K562 (cell line): Measurements from ENCODE around the gene FARP2. TPM values are rescaled to one million over a fixed set of nuclear protein-coding genes. Genes with fewer than 3 reads are reported as not detected.

Experiments used
- ATAC-seq: fragments of 200-7000 bp; cut with Tn5 transposase; 3 replicates; pipeline ENCODE4 v1.9.1; 2020; ENCODE audit warnings: moderate library complexity
- BruUV-seq: library from RNA; stranded (reverse); fragments of 400-500 nt; replicated peaks from 2 replicates; lab custom pipeline; 2021; lab: Mats Ljungman, UMichigan
- CTCF ChIA-PET: fragments of 300-600 bp; formaldehyde crosslinking; extraction: SDS; loops from one replicate; lab custom pipeline; 2021; ENCODE audit warnings: low intra/inter-chr PET ratio; lab: Yijun Ruan, JAX
- POLR2A ChIA-PET: fragments of 300-600, 350-650 bp; sonication (Branson Sonifier 250); formaldehyde crosslinking; extraction: SDS; loops from one replicate; lab custom pipeline; 2021; ENCODE audit warnings: antibody characterized with exemption, inconsistent platforms; lab: Yijun Ruan, JAX
- DNase-seq, 4 experiments: peaks; one replicate each; pipeline versions ENCODE4 v3.0.0 to v3.0.0-alpha.2; 2011 to 2018; ENCODE audit warnings: low spot score in 3 of 4, mixed read lengths in 3 of 4; ENCODE audit errors: extremely low read depth in 1 of 4
- FAIRE-seq: peaks from 2 replicates; lab custom pipeline; 2011; peaks lifted over from hg19 to GRCh38; lab: Jason Lieb, UNC
- H2AFZ ChIP-seq: 2 replicates; pipeline ENCODE4 v1.6.0; 2011; ENCODE audit warnings: low read depth, low read length, control low read depth, inconsistent platforms
- H3K27ac ChIP-seq: fragments of 200-600 bp; 3 replicates; pipeline ENCODE4 v1.8.0; 2011; ENCODE audit warnings: low read depth, mild to moderate bottlenecking, control low read depth, inconsistent platforms, low read length, moderate library complexity, mixed read lengths; ENCODE audit errors: extremely low read depth
- H3K27me3 ChIP-seq, 2 experiments: fragments of 300-600 bp in 1 of 2; 2 replicates in 1 of 2; 3 replicates in 1 of 2; pipeline versions ENCODE4 v1.6.0 to v1.8.0; 2011; ENCODE audit warnings: inconsistent platforms in 2 of 2, low read length in 2 of 2, mild to moderate bottlenecking in 1 of 2, mixed read lengths in 1 of 2, moderate library complexity in 1 of 2; ENCODE audit not compliant: control insufficient read depth in 2 of 2, insufficient read depth in 2 of 2
- H3K36me3 ChIP-seq: fragments of 300-600 bp; 3 replicates; pipeline ENCODE4 v1.8.0; 2011; ENCODE audit warnings: mild to moderate bottlenecking, low read length, inconsistent platforms; ENCODE audit not compliant: control insufficient read depth, insufficient read depth
- H3K4me1 ChIP-seq, 2 experiments: fragments of 200-600 bp in 1 of 2; replicated peaks in 1 of 2; 2 replicates in 1 of 2; 3 replicates in 1 of 2; pipeline versions ENCODE4 v1.5.1 to v1.8.0; 2011; ENCODE audit warnings: inconsistent platforms in 2 of 2, low read length in 2 of 2, mild to moderate bottlenecking in 1 of 2, mixed read lengths in 1 of 2, moderate library complexity in 1 of 2; ENCODE audit not compliant: control insufficient read depth in 2 of 2, insufficient read depth in 2 of 2
- H3K4me2 ChIP-seq: 2 replicates; pipeline ENCODE4 v1.6.1; 2011; ENCODE audit warnings: low read length, control low read depth, inconsistent platforms, mixed read lengths; ENCODE audit not compliant: insufficient read depth
- H3K4me3 ChIP-seq: fragments of 200-600 bp; sonication (generic), shearing (Covaris generic); 2 replicates; pipeline ENCODE4 v1.5.1; 2016; ENCODE audit warnings: control low read depth, inconsistent platforms
- H3K79me2 ChIP-seq: fragments of 200-600 bp; 3 replicates; pipeline ENCODE4 v1.8.0; 2011; ENCODE audit warnings: low read length, inconsistent platforms; ENCODE audit not compliant: control insufficient read depth, insufficient read depth
- H3K9ac ChIP-seq, 2 experiments: 2 replicates each; pipeline versions ENCODE4 v1.6.0 to v1.6.1; 2011; ENCODE audit warnings: low read depth in 2 of 2, low read length in 2 of 2, control low read depth in 1 of 2, inconsistent platforms in 1 of 2, mild to moderate bottlenecking in 1 of 2, mixed read lengths in 1 of 2; ENCODE audit not compliant: insufficient read depth in 1 of 2
- H3K9me1 ChIP-seq: one replicate; pipeline ENCODE4 v1.6.0; 2011; ENCODE audit warnings: inconsistent platforms, mild to moderate bottlenecking, low read length, moderate library complexity; ENCODE audit not compliant: control insufficient read depth, insufficient read depth
- H3K9me3 ChIP-seq: replicated peaks from 2 replicates; pipeline ENCODE4 v1.5.1; 2011; ENCODE audit warnings: low read depth, low read length, inconsistent platforms; ENCODE audit not compliant: control insufficient read depth, insufficient read depth
- H4K20me1 ChIP-seq: replicated peaks from 2 replicates; pipeline ENCODE4 v1.6.1; 2011; ENCODE audit warnings: low read length, inconsistent platforms, mixed read lengths; ENCODE audit not compliant: control insufficient read depth, insufficient read depth
- COPS2 ChIP-seq: fragments of 450-650 bp; conservative IDR thresholded peaks from 2 replicates; pipeline ENCODE4 v1.6.1; 2016; ENCODE audit warnings: mild to moderate bottlenecking, moderate library complexity
- MAZ ChIP-seq, 2 experiments: fragments of 450-650 bp in 1 of 2; sonication (generic) in 1 of 2; formaldehyde crosslinking; IDR thresholded peaks in 1 of 2; conservative IDR thresholded peaks in 1 of 2; 2 replicates each; pipeline versions ENCODE4 v1.4.0 to v1.5.0; 2020; ENCODE audit warnings: mild to moderate bottlenecking in 1 of 2, missing genetic modification reagents in 1 of 2
- MLX ChIP-seq, 2 experiments: fragments of 450-650 bp in 1 of 2; sonication (generic) in 1 of 2; formaldehyde crosslinking; conservative IDR thresholded peaks; 2 replicates each; pipeline versions ENCODE4 v1.4.0 to v1.8.1; 2020 to 2022; ENCODE audit warnings: mild to moderate bottlenecking in 1 of 2, missing genetic modification reagents in 1 of 2
- ZNF764 ChIP-seq: fragments of 250-450 bp; sonication (Bioruptor Pico); IDR thresholded peaks from 2 replicates; pipeline ENCODE4 v1.4.0; 2020; ENCODE audit warnings: low read depth, mild to moderate bottlenecking, moderate library complexity
- WGBS: fragments of 100-300 bp; shearing (Covaris generic); methylation state at CpG from one replicate; pipeline ENCODE4 v1.1.6; 2016; ENCODE audit warnings: low coverage, mixed read lengths; ENCODE audit not compliant: insufficient coverage; ENCODE audit errors: missing lambda C conversion rate; 5-methylcytosine and 5-hydroxymethylcytosine counted together
- in situ Hi-C: fragments of 300-500 bp; cut with MboI; formaldehyde crosslinking; loops from 4 replicates; pipeline ENCODE4 v1.15.0; 2018; ENCODE audit warnings: inconsistent platforms, mixed read lengths
- intact Hi-C: fragments of 100-400 bp; cut with micrococcal nuclease; formaldehyde crosslinking; loops from 2 replicates; pipeline ENCODE4 v1.14.2; 2022
- polyA plus RNA-seq, 8 experiments: library from polyadenylated mRNA; depleted of rRNA in 4 of 8; stranded (reverse) in 5 of 8; unstranded in 3 of 8; fragments of >200 nt; fragmentation: Nextera tagmentation in 2 of 8; fragmentation: Illumina TruSeq in 1 of 8; extraction: Ambion mirVana in 2 of 8; extraction: Trizol in 1 of 8; gene quantifications; 2 replicates each; pipeline versions ENCODE4 v1.2.1 to v1.2.3, GENCODE V29; 2011 to 2014; ENCODE audit warnings: inconsistent platforms in 1 of 8, missing spikeins in 1 of 8
- total RNA-seq, 7 experiments: library from RNA; depleted of rRNA in 6 of 7; stranded (reverse); fragments of >200 nt in 6 of 7; fragmentation: Illumina TruSeq in 2 of 7; extraction: Trizol in 2 of 7; gene quantifications; 2 replicates each; pipeline versions ENCODE4 v1.2.1 to v1.2.3, GENCODE V29; 2011 to 2021; ENCODE audit warnings: low replicate concordance in 1 of 7
- TF ChIP-seq, protein P1 (sequence below): sonication (generic); formaldehyde crosslinking; IDR thresholded peaks from 2 replicates; pipeline ENCODE4 v1.4.0; 2020; ENCODE audit warnings: mild to moderate bottlenecking, missing genetic modification reagents

Gene FARP2
- total and polyA plus RNA-seq, 9 of the 15 experiments (the other 6 are each of a cell fraction or from before 2014, with no cell fraction given) = 4.1 to 38.1 (median 21.1) TPM

DNA sequence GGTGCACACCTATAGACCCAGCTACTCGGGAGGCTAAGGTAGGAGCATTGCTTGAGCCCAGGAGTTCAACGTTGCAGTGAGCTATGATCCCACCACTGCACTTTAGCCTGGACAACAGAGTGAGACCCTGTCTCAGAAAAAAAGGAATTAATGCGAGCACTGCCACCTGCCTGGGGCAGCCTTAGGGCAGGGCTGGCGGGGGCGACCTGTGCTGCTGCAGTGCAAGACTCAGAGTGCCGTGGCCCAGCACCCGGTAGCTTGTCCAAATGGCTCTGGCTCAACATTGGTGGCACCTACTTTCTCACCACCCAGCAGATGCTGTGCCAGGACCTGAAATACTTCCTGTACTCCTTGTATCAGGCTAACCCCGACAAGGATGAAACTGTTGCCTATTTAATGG is 122.1 kb downstream of the FARP2 start:
- Histone ChIP-seq H3K9me1 (no peaks in the 10 kb centered on the region), H3K4me2 (no peak overlapping the region), H3K27me3 (no peaks in the 10 kb centered on the region), H2AFZ (no peak overlapping the region), H3K9me3 (no peaks in the 10 kb centered on the region), H3K4me1 (peaks cover 2 to 7% of the 10 kb centered on the region in 2 experiments; a peak in 3 of 5 replicates), H3K79me2 (no peaks in the 10 kb centered on the region), H3K36me3 (no peaks in the 10 kb centered on the region), H3K4me3 (no peak overlapping the region), H3K9ac (no peak overlapping the region), H3K27ac (no peak overlapping the region), H4K20me1 (no peaks in the 10 kb centered on the region)
- in situ Hi-C loops = no loop called here
- TF ChIP-seq MLX (CRISPR knock-in tag; conservative IDR thresholded peaks at IDR 0.05) (no peak), ZNF764 (CRISPR knock-in tag) (no peak), MAZ (CRISPR knock-in tag; conservative IDR thresholded peaks at IDR 0.05 in 1 of 2, IDR thresholded peaks at IDR 0.05 in 1 of 2) (no peak), COPS2 (no peak)
- TF ChIP-seq, protein P1, sequence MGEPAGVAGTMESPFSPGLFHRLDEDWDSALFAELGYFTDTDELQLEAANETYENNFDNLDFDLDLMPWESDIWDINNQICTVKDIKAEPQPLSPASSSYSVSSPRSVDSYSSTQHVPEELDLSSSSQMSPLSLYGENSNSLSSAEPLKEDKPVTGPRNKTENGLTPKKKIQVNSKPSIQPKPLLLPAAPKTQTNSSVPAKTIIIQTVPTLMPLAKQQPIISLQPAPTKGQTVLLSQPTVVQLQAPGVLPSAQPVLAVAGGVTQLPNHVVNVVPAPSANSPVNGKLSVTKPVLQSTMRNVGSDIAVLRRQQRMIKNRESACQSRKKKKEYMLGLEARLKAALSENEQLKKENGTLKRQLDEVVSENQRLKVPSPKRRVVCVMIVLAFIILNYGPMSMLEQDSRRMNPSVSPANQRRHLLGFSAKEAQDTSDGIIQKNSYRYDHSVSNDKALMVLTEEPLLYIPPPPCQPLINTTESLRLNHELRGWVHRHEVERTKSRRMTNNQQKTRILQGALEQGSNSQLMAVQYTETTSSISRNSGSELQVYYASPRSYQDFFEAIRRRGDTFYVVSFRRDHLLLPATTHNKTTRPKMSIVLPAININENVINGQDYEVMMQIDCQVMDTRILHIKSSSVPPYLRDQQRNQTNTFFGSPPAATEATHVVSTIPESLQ (CRISPR knock-in tag) = no peak
- no peak for DNase-seq
- CTCF ChIA-PET = no interaction called here
- no peak for ATAC-seq
- intact Hi-C loops = no loop called here
- WGBS = 46% methylated on average over 8 of the region's 8 CpGs
- FAIRE-seq = no peak
- no TSS peak for BruUV-seq
- POLR2A ChIA-PET = interaction anchor here (0.6 to 0.9 kb wide), 4 partner anchors 8 to 149 kb away, joined by 3 read pairs; no protein-coding TSS in a partner anchor
